Measurements from ENCODE around the gene ITIH4.

ITIH4 gene

DNA sequence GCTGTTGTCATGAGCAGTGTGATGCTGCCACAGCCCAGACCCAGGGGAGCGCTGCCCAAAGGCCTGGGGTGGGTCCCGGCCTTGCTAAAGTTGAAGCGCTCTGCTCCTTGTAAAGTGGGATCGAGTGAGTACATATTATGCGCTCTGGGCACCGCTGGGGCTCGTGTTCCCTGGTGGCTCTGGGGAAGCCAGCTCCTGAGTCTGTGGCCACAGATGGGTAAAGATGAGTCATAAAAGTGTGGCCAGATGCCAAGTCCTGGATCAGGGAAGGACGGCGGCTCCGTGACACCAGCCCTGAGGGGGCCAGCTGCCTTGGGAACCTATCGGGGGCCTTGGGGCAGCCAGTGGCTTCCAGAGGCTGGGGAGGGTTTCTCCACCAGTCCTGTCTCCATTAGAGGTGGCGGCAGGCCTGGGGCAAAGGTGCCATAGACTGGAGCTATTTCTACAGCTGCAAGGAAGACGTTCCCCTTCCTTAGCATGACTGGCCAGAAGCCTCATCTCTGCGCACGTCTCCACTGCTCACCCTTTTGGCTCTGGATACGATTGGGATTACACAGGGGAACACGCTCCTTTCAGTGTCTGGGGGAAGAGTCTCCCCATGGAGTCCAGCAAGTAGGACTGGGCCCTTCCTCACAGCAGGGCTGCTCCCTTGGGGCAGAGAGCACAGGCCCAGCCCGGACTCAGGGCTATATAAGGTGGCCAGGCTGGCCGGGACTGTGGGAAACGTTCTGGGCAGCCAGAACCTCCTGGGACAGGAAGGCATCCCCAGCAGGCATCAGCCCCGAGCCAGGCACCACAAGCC is 1.2 kb upstream of the ITIH4 start:
- no peak for DNase-seq (ENCODE audit: low read depth in 3 of 3)

DNA sequence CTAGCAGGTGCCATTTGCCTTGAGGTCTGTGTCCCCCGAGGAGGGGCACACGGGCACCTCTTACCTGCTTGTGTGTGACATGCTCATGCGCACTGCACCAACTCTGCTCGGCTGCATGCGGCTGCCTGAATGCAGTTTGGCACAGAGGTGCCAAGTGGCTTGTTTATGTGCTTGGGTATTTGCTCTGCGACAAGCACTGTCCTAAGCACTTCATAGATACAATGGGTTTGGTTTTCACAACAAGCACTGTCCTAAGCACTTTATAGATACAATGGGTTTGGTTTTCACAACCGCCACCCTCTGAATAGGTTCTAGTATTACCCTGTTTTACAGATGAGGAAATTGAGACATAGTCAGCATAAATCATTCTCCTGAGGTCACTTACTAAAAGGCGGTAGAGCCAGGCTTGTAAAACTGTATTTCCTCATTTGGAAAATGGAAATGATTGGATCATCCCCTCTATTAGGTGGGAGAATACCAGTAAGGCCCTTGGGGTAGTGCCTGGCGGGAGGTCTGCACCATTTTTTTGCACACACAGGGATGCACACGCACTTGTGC is 487 bp downstream of the ITIH4 start:
- DNase-seq (ENCODE audit: low read depth in 3 of 3) = no peak

DNA sequence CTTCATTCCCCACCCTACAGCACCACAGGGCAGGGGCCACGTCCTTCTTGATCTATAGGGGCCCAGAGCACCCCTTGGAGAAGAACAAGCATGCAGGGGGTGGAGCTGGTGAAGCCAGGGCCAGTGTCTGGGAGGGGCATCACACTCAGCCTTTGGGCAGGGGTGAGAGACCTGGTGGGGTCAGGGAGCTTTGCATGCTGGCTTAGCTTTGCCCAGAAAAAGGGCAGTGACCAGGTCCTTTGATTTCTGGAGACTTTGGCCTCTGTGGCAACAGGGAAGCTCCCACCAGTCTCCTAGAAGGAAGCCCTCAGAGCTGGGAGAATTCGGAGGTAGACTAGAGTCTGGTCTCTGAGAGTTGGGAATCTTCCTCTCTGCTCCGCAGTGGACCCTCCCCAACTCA is 990 bp downstream of the ITIH4 start:
- DNase-seq (ENCODE audit: low read depth in 3 of 3) = no peak

DNA sequence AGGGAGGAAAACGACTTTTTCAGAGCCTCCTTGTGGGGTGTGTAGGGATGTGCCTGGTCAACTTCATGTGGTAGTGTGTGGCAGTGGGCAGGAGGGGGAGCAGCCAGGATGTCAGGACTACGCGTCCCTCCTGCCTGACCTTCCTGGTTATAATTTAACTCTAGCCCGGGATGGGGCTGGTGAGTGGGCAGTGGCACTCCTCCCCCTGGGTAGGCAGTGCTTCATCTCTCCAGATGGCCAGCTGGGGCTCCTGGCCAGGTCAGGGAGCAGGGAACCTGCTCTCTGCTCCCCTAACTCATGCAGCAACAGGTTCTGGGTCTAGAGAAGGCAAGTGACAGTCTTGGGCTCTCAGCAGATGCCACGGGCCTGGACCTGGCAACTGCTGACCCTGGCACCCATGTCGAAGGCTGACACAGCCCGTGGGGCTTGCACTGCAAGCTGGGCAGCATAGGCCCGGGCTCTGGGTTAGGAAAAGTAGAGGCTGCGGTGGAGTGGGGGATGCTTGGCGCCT is 2.6 kb downstream of the ITIH4 start:
- DNase-seq (ENCODE audit: low read depth in 3 of 3) = no peak

DNA sequence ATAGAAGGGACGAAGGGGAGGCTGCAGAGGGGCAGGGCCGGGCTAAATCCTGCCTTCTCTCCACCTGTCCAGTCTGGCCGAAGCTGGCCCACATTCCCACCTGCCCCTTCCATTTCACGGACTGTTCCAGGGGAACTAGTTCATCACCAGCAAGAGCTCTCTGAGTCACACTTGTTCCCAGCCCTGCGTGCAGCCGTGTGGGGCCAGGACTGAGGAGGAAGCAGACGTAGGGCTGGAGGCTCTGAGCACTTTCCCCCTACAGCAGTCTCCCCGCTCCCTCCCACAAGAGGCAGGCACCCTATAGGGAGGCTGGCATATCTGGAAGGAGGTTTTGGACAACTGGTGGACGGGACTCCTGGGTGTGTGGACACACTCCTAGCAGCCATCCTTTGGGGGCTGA is 3.0 kb downstream of the ITIH4 start:
- no peak for DNase-seq (ENCODE audit: low read depth in 3 of 3)

DNA sequence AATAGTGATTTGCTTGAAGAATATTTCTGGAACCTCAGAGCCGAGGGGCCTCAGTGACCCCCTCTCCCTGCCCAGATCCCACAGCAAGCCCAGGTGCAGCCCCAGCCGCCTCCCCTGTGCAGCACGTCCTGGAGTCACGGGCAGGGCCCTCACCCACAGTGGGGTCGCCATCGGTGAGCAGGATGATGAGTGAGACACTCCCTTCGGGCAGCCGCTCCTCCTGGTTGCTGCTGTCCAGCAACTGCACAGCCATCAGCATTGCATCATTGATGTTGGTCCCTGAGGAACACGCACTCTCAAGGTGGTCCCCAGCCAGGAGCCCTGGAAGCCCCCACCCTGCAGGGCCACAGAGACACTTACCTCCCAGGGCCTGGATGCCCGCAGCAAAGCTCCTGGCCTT is 6.4 kb downstream of the ITIH4 start:
- no peak for DNase-seq (ENCODE audit: low read depth in 3 of 3)

DNA sequence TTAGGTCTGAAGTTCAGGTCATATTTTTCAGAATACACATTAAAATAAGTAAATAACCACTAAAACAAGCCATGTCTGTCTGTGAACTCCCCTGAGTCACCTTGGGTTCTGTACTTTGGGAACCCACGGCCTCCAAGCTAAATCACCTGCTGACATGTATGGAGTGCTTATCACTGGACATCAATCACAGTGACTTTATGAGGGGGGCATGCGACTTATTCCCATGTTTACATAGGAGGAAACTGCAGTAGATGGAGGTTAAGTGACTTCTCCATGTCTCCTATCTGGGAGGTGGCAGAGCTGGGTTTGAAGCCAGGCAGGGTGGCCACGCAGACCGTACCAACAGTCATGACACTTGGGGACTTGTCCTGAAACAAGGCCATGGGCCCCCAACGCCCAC is 8.1 kb downstream of the ITIH4 start:
- no peak for DNase-seq (ENCODE audit: low read depth in 3 of 3)

DNA sequence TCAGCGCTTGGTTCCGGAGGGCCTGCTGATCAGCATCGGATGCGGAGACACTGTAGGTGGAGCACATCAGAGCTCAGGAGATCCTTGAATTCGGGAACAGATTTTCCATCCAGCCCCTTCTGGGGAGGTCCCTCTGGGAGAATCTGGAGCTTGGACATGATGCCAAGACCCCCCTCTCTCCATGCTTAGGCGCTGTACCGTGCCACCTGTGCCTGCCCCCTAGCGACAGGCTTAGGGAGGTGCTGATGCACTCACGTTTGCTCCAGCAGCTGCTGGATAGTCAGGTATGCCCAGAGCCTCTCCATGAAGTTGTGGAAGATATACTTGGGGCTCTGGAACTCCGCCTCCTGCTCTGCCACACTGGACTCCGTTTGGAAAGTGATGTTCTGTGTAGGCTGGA is 9.7 kb downstream of the ITIH4 start:
- DNase-seq (ENCODE audit: low read depth in 3 of 3) = no peak

DNA sequence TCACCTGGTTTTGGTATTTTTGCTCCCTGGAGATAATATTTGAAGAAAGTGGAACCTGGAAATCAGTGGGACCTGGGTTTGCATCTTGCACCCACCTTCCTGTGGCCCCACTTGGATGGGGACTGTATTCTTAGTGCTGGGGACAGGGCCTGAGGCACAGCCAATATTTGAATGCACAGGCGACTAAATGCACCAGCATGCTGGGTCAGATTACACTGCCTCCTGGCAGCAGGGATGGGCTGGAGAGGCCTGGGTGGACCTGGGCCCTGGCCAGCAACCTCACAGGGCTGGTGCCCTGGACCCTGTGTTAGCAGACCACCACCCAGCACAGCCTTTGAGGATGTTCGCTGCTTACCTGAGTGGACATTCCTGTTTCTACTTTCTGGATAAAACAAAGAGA is 10.5 kb downstream of the ITIH4 start:
- DNase-seq (ENCODE audit: low read depth in 3 of 3) = no peak

DNA sequence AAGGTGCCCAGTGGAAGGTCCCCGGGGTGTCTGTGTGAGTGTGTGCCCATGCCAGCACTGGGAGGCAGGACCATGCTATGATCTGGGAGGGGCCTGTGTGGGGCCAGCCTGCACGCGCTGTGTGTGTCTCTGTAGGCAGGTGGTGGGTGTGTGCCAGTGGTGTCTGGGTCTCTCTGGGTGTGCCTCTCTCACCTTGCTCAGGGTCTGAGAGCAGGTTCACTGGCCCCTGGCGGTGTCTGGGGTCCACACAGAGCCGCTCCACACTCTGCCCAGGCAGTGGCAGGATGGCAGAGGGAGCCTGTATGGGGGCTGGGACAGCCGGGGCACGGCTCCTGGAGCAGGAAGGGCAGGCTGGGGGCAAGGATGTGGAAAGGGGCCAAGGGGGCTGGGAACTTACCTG is 12.6 kb downstream of the ITIH4 start:
- DNase-seq (ENCODE audit: low read depth in 3 of 3) = no peak

DNA sequence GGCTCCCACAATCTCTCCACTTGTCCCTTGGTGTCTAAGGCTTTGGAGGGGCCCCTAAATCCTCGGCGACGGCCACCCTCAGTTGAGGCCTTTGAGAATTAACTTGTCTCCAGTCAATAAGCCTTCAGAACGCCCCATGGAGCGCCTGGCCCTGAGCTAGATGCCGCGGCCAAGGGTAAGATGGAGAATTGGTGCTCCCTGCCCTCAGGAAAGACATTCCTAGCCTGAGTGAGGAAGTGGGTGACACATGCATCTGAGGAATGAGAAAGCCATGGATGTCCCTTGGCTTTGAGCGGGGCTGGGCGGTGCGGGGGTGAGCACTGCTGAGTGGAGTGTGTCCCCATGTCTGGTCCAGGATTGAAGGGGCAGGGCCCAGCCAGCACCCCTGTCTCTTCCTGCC is 13.3 kb downstream of the ITIH4 start:
- DNase-seq (ENCODE audit: low read depth in 3 of 3) = no peak

DNA sequence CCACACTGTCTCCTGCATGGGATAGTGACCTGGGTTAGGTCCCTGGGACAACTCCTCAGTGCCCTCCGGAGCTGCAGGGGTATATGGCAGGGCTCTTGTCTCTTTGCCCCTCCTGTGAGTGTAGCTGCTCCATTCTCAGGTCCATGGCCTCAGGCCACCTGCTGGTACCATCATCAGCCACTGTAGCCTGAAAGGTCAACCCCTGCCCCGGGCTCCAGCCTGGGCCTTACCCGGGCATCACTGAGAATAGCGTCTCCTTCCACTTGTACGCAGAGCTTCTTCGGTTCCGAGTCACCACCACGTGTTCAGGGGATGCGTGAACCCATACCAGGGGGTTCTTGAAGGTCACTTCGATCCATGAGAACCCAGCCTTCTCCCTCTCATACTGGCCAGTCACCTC is 13.8 kb downstream of the ITIH4 start:
- DNase-seq (ENCODE audit: low read depth in 3 of 3) = no peak

DNA sequence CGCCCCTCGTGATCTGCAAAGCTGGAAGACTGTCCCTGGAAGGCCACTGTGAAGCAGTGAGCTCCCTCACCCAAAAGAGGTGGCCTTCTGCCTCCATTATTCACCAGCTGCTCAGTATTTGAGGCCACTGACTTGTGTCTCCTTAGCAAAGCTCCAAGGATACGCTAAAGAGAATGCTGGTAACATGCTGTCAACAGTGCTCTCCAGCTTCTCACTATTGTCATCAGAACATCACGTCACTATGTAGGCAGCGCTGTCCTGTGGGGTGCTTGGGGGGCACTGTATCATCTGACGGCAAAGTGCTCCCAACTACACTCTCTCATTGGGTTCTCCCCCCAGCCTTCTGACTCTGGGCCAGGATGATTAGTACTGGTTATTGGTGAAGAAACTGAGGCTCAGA is 14.3 kb downstream of the ITIH4 start:
- DNase-seq (ENCODE audit: low read depth in 3 of 3) = no peak

DNA sequence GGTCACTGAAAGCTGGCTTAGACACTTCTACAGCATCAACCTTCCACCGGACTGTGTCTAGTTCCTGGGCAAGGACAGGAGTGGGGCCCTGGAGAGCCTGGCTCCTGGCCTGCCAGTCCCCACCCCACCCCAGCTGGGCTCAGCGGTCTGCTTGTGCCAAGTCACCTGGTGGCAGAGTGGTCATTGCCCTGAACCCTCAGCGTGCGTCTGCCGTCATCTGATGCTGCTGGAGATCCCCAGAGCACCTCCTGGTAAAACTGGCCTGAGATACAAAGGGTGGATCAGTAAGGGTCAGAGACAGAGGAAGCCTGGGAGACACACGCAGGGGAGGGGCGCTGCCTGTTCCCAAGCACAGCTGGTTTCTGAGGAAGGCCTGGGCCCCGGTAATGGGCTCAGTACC is 16.7 kb downstream of the ITIH4 start:
- DNase-seq (ENCODE audit: low read depth in 3 of 3) = no peak

DNA sequence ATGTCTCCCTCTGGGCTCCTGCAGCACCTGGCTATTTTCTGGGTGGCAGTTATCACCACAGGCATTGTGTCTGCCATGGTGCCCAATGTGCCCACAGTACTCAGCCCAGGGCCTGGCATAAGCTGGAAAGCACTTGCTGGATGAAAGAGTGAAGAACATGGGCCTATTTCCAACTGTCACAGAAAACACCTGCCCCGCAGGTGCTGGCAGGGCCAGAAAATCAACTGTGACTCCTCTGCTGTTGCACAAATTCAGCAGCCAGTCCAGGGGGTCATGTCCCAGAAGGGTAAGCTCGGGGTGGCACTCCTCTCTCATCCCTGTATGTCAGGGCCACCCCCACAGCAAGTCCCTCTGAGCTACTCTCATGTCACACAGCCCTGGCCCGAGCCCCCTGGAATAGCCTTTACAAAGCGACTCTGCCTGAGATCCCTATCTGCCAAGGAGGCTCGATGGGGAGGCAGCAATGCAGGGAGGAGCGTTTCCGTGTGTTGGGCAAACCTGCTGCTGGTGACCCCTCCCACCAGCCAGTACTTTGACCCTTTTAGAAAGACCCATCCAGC is 18.9 kb downstream of the ITIH4 start:
- no peak for DNase-seq (ENCODE audit: low read depth in 3 of 3)

DNA sequence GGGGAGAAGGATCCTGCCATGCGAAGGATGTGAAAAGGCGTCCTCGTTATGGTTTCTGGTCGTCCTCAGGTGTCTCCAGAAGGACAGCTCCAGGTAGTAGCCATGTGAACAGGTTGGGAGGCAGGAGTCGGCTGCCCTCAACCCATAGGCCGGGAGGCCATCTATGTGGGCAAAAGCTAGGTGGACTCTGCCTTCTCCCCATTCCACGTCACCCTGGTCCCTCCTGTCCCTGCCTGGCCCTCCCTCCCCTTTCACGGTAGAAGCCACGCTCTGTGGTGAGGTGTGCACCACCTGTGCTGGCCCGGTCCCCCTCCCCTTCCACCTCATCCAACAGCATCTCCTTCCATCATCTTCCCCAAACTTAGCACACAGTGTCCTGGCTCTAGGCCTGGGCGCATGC is 19.5 kb downstream of the ITIH4 start:
- no peak for DNase-seq (ENCODE audit: low read depth in 3 of 3)

DNA sequence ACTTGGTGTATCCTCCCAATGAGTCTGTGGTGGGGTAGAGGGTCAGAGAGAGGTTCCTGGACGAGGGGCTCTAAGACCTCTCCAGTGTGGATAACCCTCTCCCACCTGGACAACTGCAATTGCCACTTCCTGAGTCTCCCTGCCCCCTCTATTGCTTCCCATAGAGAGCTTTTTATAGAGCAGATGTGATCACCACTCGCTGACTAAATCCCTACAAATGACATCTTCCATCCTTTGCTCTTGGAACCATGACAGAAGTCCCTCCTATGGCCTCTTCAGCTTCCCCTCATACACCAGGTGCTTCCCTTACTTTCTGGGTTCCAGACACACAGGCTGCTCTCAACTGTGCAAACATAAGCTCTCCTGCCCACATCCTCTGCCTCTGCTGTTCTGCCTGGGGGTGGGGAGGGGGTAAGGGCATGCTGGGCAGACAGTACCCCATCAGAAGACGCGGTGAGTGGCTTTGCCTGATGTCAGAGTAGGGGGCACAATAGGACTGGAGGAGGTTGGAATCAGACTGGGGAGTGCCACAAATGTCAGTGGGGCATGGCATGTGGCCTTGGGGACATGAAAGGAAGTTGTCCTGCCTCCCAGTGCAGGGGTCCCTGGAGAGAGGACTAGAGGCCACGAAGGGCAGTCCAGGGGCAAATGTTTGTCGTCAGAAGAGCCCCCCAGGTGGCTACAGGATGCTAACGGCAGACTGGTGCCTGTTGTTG is 20.7 kb downstream of the ITIH4 start:
- DNase-seq (ENCODE audit: low read depth in 3 of 3) = no peak

DNA sequence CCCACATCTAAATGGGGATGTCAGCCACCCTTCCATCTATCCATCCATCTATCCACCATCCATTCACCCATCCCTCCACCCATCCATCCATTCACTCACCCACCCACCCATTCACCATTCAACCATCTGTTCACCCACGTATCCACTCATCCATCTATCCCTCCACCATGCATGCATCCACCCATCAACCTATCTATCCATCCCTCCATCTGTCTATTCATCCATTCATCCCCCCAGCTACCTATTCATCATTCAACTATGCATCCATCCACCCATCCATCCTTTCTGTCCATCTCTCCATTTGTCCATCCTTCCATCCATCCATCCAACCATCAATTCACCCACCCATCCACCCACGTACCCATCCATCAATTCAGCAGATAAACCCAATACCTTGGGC is 21.3 kb downstream of the ITIH4 start:
- DNase-seq (ENCODE audit: low read depth in 3 of 3) = no peak

DNA sequence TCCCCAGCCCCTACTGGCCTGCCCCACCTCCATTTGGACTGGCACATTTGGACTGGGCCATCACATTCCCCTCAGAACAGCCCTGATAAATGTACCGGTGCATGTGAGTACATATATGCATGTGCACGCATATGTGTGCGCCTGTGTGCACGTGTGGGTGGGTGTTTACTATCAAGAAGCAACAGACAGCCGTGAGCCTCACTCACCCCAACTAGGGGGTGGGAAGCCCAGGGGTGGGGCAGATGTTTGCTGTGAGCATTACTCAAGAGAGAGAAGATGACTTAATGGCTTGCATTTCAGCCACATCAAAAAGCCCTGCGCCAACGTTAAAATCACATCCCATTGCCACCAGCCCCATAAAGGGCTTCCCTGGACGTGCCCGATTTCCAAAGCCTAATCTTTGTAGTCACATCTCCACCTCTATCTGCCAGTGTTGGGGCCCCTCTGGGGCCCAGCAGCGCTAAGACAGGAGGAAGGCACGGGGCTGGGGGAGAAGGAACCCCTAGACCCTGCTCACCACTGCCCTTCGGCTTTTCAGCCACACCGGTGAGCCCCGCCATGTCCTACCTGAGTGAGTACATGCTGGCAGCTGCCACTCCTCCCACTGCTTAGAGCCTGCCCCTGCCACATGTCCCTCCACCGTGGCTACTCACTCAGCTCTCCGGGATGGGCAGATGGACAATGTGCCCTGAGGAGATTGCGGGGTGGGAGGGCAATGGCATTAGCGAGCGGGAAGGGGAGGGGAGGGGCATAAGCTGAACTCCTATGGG is 25.0 kb downstream of the ITIH4 start:
- no peak for DNase-seq (ENCODE audit: low read depth in 3 of 3)

DNA sequence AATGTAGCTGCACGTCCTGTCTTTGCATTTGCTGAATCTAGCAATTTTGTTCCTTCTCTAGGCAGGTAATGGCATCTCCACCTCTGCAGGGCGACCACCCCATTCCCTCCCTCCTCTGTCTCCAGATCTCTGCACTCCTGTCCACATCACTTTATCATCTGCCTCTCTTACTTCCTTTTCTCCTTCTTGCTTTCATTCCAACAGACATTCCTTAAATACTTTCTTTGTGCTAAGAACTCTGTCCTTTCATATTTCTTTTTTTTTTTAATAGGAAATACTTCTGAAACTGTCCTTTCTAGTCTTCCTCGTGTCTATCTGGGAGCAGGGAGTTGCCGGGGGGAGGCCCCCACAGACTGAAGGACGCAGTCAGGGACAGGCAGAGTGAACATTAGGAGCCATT is 28.6 kb downstream of the ITIH4 start:
- DNase-seq (ENCODE audit: low read depth in 3 of 3) = no peak

DNA sequence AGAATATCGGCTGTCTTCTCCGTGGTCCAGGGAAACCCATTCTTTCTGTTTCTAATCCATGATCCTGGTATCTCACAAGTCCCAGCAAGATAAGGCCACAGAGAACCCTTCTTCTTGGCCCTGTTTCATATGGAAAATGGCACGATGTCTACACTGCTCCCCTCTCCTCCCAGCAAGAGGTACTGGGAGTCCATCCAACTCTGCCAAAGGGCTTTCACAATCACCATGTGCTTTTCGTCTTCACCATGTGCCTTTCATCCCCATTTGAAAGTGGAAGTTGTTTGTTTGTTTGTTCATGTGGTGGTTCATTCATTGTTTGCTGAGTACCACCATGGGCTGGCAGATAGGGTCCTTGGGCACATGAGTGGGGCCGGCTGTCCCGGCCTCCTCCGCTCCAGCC is 30.4 kb downstream of the ITIH4 start:
- DNase-seq (ENCODE audit: low read depth in 3 of 3) = no peak

DNA sequence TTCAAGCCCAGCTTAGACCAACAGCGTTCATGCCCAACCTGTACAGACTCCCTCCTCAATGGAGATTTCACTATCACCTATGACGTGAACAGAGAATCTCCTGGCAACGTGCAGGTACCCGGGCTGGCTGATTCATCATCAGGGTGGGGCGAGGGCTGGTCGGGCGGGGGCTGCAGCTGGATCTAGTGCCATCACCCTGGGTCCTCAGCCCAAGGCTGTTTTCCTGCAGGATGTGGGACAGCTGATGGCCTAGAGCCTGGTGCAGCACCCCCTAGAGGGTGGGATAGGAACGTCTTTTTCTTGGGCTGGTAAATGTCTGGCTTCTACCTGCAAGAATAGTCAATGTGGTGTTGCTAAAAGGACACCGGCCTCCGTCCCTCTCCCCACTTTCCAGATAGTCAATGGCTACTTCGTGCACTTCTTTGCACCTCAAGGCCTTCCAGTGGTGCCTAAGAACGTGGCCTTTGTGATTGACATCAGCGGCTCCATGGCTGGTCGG is 31.4 kb downstream of the ITIH4 start:
- no peak for DNase-seq (ENCODE audit: low read depth in 3 of 3)
